Measurements from ENCODE around the gene AP1G1. TPM values are rescaled to one million over a fixed set of nuclear protein-coding genes. Genes with fewer than 3 reads are reported as not detected.

Gene AP1G1
- polyA plus RNA-seq, 6 donors from 2014 or later: 5.6 to 17.6 (median 14.8) TPM

- Mint-ChIP-seq H3K27me3 (no peaks in the 10 kb centered on the region), H3K9me3 (no peaks in the 10 kb centered on the region), H3K36me3 (peaks cover 0 to 22% of the 10 kb centered on the region in 2 donors), H3K27ac (peak overlapping the region in 3 of 6 donors; percentile 22 to 47 (median 28)), H3K4me1 (no peaks in the 10 kb centered on the region), H3K4me3 (no peak overlapping the region)
- ATAC-seq (ENCODE audit: low read depth in 2 of 2) (no peak), DNase-seq (no peak)
Observed at GRCh38 chr16:71767060-71767900, 41.4 kb downstream of the AP1G1 start.

GRCh38 chr16:71762186-71762585 lies 46.4 kb downstream of the AP1G1 start:
- no peaks in the 10 kb centered on the region for H3K9me3 Mint-ChIP-seq
- H3K4me1 Mint-ChIP-seq: no peaks in the 10 kb centered on the region
- no peak overlapping the region for H3K4me3 Mint-ChIP-seq
- no peak for ATAC-seq (ENCODE audit: low read depth in 2 of 2)
- no peak for DNase-seq
- H3K27ac Mint-ChIP-seq: peak overlapping the region in 1 of 6 donors; percentile 44
- H3K27me3 Mint-ChIP-seq: no peaks in the 10 kb centered on the region
- H3K36me3 Mint-ChIP-seq: peaks cover 0 to 14% of the 10 kb centered on the region in 2 donors

- ATAC-seq (ENCODE audit: low read depth in 2 of 2) (no peak), DNase-seq (no peak)
- Mint-ChIP-seq H3K4me1 (no peaks in the 10 kb centered on the region), H3K36me3 (peaks cover 0 to 17% of the 10 kb centered on the region in 2 donors), H3K27ac (no peak overlapping the region), H3K27me3 (no peaks in the 10 kb centered on the region), H3K9me3 (no peaks in the 10 kb centered on the region), H3K4me3 (no peak overlapping the region)
Observed at GRCh38 chr16:71761097-71761496, 47.5 kb downstream of the AP1G1 start.

GRCh38 chr16:71758293-71758760 lies 50.3 kb downstream of the AP1G1 start:
- peaks cover 0 to 9% (median 3%) of the 10 kb centered on the region in 3 donors for H3K4me1 Mint-ChIP-seq
- no peak for ATAC-seq (ENCODE audit: low read depth in 2 of 2)
- no peak for DNase-seq
- H3K27me3 Mint-ChIP-seq: no peaks in the 10 kb centered on the region
- no peak overlapping the region for H3K4me3 Mint-ChIP-seq
- no peaks in the 10 kb centered on the region for H3K9me3 Mint-ChIP-seq
- H3K36me3 Mint-ChIP-seq: peaks cover 8 to 20% of the 10 kb centered on the region in 2 donors
- no peak overlapping the region for H3K27ac Mint-ChIP-seq

- Mint-ChIP-seq H3K27me3 (no peaks in the 10 kb centered on the region), H3K36me3 (peaks cover 17% of the 10 kb centered on the region in 2 donors), H3K27ac (peak overlapping the region in 1 of 6 donors; percentile 49), H3K4me3 (no peak overlapping the region), H3K9me3 (no peaks in the 10 kb centered on the region), H3K4me1 (peaks cover 0 to 12% (median 5%) of the 10 kb centered on the region in 3 donors)
- no peak for ATAC-seq (ENCODE audit: low read depth in 2 of 2)
- DNase-seq: no peak
Observed at GRCh38 chr16:71754652-71755051, 54.0 kb downstream of the AP1G1 start.

DNA sequence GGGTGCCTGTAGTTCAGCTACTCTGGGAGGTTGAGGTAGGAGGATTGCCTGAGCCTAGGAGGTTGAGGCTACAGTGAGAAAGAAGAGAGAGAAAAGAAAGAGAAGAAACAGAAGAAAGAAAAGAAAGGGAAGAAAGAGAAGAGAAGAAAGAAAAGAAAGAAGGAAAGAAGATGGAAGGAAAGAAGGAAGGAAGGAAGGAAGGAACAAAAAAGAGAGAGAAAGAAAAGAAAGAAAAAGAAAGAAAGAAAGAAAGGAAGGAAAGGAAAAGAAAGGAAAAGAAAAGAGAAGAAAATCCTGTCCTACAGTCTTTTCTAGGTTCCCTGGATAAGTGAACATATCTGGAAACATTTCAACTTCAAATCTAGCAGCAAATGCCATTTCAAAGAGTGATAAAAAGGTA lies 54.5 kb downstream of the AP1G1 start:
- Mint-ChIP-seq H3K4me3 (no peak overlapping the region), H3K9me3 (no peaks in the 10 kb centered on the region), H3K27ac (peak overlapping the region in 3 of 6 donors; percentile 44 to 94 (median 89)), H3K27me3 (no peaks in the 10 kb centered on the region), H3K36me3 (peaks cover 19 to 21% of the 10 kb centered on the region in 2 donors), H3K4me1 (peaks cover 0 to 12% (median 5%) of the 10 kb centered on the region in 3 donors)
- ATAC-seq (ENCODE audit: low read depth in 2 of 2) (no peak), DNase-seq (no peak)

DNA sequence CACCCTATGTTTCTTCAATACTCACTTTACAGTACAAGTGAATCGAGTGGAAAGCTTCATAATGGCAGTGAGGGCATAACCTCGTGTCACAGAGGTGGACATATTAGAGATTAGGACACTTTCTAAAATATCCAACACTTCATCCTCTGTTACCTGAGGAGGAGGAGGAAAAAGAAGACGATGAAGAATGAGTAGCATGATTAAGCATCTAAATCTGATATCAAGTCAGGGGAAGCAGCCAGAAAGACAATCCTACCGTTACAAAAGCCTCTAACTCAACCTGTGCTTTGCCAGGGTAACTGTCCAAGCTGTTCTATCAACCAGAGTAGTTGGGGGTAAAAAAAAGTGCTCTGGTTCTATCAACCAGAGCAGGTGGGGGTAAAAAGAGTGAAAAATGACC lies 60.4 kb downstream of the AP1G1 start:
- Mint-ChIP-seq H3K4me1 (peaks cover 2 to 4% (median 3%) of the 10 kb centered on the region in 3 donors), H3K4me3 (no peak overlapping the region), H3K27ac (peak overlapping the region in 3 of 6 donors; percentile 33 to 79 (median 42)), H3K36me3 (peaks cover 19 to 29% of the 10 kb centered on the region in 2 donors), H3K9me3 (no peaks in the 10 kb centered on the region), H3K27me3 (no peaks in the 10 kb centered on the region)
- DNase-seq: no peak
- ATAC-seq (ENCODE audit: low read depth in 2 of 2): no peak

- Mint-ChIP-seq H3K27ac (peak overlapping the region in 1 of 6 donors; percentile 34), H3K4me3 (no peak overlapping the region), H3K4me1 (peaks cover 0 to 3% (median 3%) of the 10 kb centered on the region in 3 donors), H3K36me3 (peaks cover 16 to 26% of the 10 kb centered on the region in 2 donors), H3K9me3 (no peaks in the 10 kb centered on the region), H3K27me3 (no peaks in the 10 kb centered on the region)
- peak; percentile 41 to 77 for ATAC-seq (ENCODE audit: low read depth in 2 of 2)
- DNase-seq: peak; percentile 46
Observed at GRCh38 chr16:71746442-71747046, 62.1 kb downstream of the AP1G1 start.

GRCh38 chr16:71738855-71739254 lies 69.8 kb downstream of the AP1G1 start:
- H3K4me3 Mint-ChIP-seq: no peak overlapping the region
- no peaks in the 10 kb centered on the region for H3K9me3 Mint-ChIP-seq
- no peak for DNase-seq
- H3K27ac Mint-ChIP-seq: peak overlapping the region in 2 of 6 donors; percentile 59 to 93
- ATAC-seq (ENCODE audit: low read depth in 2 of 2): no peak
- no peaks in the 10 kb centered on the region for H3K27me3 Mint-ChIP-seq
- peaks cover 10 to 19% of the 10 kb centered on the region in 2 donors for H3K36me3 Mint-ChIP-seq
- H3K4me1 Mint-ChIP-seq: no peaks in the 10 kb centered on the region

DNA sequence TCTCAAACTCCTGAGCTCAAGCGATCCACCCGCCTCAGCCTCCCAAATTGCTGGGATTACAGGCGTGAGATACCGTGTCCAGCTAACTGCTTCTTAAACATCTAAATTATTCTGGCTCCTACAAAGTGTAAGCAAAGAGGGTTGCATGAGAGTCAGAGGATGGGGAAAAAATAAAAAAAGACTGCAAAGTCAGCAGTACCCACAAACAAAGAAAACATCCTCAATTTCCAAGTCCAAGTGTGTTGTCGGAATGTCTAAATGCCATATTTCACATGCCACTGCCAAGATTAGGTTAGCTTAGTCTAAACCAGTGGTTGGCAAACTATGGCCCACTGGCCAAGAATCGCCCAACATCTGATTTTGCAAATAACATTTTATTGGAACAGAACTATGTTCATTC lies 71.1 kb downstream of the AP1G1 start:
- ATAC-seq (ENCODE audit: low read depth in 2 of 2): no peak

DNA sequence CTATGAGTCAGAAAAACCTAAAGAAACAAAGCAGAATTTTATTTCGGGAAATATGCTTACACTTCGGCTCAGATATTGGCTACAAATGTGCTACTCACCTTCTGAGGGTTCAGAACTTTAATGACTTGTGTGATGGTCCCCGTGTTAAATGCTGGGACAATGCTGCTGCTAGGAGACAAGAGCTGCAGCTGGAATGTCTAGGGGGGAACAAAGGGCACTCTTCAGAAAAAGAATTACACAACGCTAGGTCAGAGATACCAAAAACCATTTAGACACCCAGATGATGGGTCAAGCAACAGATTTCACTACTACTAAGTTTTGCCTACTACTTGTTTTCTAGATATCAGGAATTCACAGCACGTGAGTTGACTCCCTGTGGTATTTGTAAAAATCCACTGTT lies 74.1 kb downstream of the AP1G1 start:
- Mint-ChIP-seq H3K27ac (peak overlapping the region in 2 of 6 donors; percentile 30 to 66), H3K4me3 (no peak overlapping the region), H3K36me3 (peaks cover 15 to 34% of the 10 kb centered on the region in 2 donors), H3K27me3 (no peaks in the 10 kb centered on the region), H3K9me3 (no peaks in the 10 kb centered on the region), H3K4me1 (peaks cover 0 to 5% (median 3%) of the 10 kb centered on the region in 3 donors)
- ATAC-seq (ENCODE audit: low read depth in 2 of 2) (no peak), DNase-seq (no peak)

More for the DNA sequence above, 71.1 kb downstream of the AP1G1 start:
- H3K4me1 Mint-ChIP-seq: peaks cover 0 to 3% (median 0%) of the 10 kb centered on the region in 3 donors
- H3K27me3 Mint-ChIP-seq: no peaks in the 10 kb centered on the region
- H3K9me3 Mint-ChIP-seq: no peaks in the 10 kb centered on the region
- H3K36me3 Mint-ChIP-seq: peaks cover 17 to 26% of the 10 kb centered on the region in 2 donors
- DNase-seq: no peak
- H3K4me3 Mint-ChIP-seq: no peak overlapping the region
- H3K27ac Mint-ChIP-seq: peak overlapping the region in 1 of 6 donors; percentile 47

- no peak for ATAC-seq (ENCODE audit: low read depth in 2 of 2)
- no peaks in the 10 kb centered on the region for H3K27me3 Mint-ChIP-seq
- peaks cover 11 to 16% (median 12%) of the 10 kb centered on the region in 3 donors for H3K4me1 Mint-ChIP-seq
- peak overlapping the region in 2 of 6 donors; percentile 19 to 64 for H3K27ac Mint-ChIP-seq
- H3K4me3 Mint-ChIP-seq: no peak overlapping the region
- no peaks in the 10 kb centered on the region for H3K9me3 Mint-ChIP-seq
- no peak for DNase-seq
- H3K36me3 Mint-ChIP-seq: peaks cover 11 to 24% of the 10 kb centered on the region in 2 donors
Observed at GRCh38 chr16:71732587-71732986, 76.0 kb downstream of the AP1G1 start.

DNA sequence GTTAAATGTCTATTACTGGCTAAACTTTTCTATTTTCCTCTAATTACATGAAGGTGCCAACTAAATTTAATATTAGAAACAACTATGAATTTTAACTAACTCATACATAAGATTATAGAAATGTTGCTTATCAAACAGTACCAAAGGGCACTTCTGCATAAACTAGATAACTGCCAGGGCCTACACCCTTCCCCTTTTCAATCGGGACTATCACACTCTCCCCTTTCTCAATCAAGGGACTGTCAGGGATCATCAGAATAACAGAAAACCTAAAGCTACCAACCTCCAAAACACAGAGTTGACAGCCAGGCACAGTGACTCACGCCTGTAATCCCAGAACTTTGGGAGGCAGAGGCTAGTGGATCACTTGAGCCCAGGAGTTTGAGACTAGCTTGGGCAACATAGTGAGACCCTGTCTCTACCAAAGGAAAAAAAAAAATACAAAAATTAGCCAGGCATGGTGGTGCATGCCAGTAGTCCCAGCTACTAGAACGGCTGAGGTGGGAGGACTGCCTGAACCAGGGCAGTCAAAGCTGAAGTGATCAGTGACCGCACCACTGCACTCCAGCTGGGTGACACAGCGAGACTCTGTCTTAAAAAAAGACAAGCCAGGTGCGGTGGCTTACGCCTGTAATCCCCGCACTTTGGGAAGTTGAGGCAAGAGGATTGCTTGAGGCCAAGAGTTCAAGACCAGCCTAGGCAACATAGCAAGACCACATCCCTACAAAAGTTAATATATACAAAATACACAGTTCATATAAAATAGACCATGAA lies 80.9 kb downstream of the AP1G1 start:
- Mint-ChIP-seq H3K36me3 (peaks cover 7 to 11% of the 10 kb centered on the region in 2 donors), H3K27ac (peak overlapping the region; percentile 94 to 98 (median 96)), H3K27me3 (no peaks in the 10 kb centered on the region), H3K4me1 (peaks cover 36 to 52% (median 40%) of the 10 kb centered on the region in 3 donors), H3K9me3 (no peaks in the 10 kb centered on the region), H3K4me3 (peak overlapping the region in 5 of 8 donors; percentile 20 to 44 (median 37))
- DNase-seq: peak; percentile 48
- ATAC-seq (ENCODE audit: low read depth in 2 of 2): peak; percentile 10 to 12

All from naive B cell (primary cell).